ENCODE results near the gene TXNDC8. TPM values are rescaled to one million over a fixed set of nuclear protein-coding genes. Genes with fewer than 3 reads are reported as not detected.

Gene TXNDC8
- total and polyA plus RNA-seq, 2 of the 13 experiments (the other 11 are each of a cell fraction or from before 2014, with no cell fraction given), result not detected

DNA sequence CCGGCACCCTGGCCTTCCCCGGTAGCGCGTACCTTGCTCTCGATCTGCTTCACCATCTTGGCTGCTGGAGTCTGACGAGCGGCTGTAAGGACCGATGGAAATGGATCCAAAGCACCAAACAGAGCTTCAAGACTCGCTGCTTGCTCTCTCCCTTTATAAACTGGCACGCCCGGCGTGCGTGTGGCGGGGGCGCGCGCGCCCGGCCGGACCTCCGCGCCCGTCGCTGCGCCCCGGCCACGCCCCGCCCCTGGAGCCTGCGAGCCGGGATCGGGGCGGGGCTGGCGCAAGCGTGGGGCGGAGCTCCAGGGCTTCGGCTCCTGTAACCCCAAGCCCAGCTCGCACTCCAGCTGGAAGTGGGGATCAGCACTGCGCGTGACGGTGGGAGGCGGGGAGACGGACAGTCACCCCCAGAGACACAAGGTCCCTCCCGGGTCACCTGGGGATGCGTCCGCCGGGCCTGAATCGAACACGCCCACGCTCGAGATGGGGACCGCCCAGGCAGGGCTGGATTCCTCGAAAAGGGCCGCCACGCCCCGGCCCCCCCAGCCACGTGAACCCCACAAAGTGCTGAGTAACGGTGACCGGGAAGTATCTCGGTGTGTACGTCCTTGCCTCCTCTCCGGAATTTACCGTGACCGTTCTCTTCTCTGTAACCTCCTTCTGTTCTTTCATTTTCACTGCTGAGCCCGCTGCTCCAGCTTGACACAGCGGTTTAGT lies 81.1 kb downstream of the TXNDC8 start, which contains the start of gene TXN (continued):
- peak; percentile 66; the same call in 1 of the 2 replicates for TF ChIP-seq ZFP90 (CRISPR knock-in tag; IDR thresholded peaks at IDR 0.05; ENCODE audit: borderline replicate concordance)
- no peak for TF ChIP-seq NONO (IDR thresholded peaks at IDR 0.05)
- peak; percentile 26 for TF ChIP-seq NONO (CRISPR knock-in tag; conservative IDR thresholded peaks at IDR 0.05)
- TF ChIP-seq ZNF549 (CRISPR knock-in tag; IDR thresholded peaks at IDR 0.05), result no peak
- TF ChIP-seq ZNF230 (CRISPR knock-in tag; IDR thresholded peaks at IDR 0.05), result no peak
- TF ChIP-seq DNMT1 (CRISPR knock-in tag; IDR thresholded peaks at IDR 0.05), result no peak
- TF ChIP-seq ZNF232 (CRISPR knock-in tag; IDR thresholded peaks at IDR 0.05; ENCODE audit: borderline replicate concordance), result 0 out of 2 replicates have a peak, but pooled peaks have one; percentile 45
- TF ChIP-seq, protein P1, sequence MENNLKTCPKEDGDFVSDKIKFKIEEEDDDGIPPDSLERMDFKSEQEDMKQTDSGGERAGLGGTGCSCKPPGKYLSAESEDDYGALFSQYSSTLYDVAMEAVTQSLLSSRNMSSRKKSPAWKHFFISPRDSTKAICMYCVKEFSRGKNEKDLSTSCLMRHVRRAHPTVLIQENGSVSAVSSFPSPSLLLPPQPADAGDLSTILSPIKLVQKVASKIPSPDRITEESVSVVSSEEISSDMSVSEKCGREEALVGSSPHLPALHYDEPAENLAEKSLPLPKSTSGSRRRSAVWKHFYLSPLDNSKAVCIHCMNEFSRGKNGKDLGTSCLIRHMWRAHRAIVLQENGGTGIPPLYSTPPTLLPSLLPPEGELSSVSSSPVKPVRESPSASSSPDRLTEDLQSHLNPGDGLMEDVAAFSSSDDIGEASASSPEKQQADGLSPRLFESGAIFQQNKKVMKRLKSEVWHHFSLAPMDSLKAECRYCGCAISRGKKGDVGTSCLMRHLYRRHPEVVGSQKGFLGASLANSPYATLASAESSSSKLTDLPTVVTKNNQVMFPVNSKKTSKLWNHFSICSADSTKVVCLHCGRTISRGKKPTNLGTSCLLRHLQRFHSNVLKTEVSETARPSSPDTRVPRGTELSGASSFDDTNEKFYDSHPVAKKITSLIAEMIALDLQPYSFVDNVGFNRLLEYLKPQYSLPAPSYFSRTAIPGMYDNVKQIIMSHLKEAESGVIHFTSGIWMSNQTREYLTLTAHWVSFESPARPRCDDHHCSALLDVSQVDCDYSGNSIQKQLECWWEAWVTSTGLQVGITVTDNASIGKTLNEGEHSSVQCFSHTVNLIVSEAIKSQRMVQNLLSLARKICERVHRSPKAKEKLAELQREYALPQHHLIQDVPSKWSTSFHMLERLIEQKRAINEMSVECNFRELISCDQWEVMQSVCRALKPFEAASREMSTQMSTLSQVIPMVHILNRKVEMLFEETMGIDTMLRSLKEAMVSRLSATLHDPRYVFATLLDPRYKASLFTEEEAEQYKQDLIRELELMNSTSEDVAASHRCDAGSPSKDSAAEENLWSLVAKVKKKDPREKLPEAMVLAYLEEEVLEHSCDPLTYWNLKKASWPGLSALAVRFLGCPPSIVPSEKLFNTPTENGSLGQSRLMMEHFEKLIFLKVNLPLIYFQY (CRISPR knock-in tag; IDR thresholded peaks at IDR 0.05; ENCODE audit: borderline replicate concordance), result no peak
- TF ChIP-seq SRSF4 (IDR thresholded peaks at IDR 0.05; ENCODE audit: low read depth, low read length, poor library complexity, severe bottlenecking), result no peak
- TF ChIP-seq, protein P2, sequence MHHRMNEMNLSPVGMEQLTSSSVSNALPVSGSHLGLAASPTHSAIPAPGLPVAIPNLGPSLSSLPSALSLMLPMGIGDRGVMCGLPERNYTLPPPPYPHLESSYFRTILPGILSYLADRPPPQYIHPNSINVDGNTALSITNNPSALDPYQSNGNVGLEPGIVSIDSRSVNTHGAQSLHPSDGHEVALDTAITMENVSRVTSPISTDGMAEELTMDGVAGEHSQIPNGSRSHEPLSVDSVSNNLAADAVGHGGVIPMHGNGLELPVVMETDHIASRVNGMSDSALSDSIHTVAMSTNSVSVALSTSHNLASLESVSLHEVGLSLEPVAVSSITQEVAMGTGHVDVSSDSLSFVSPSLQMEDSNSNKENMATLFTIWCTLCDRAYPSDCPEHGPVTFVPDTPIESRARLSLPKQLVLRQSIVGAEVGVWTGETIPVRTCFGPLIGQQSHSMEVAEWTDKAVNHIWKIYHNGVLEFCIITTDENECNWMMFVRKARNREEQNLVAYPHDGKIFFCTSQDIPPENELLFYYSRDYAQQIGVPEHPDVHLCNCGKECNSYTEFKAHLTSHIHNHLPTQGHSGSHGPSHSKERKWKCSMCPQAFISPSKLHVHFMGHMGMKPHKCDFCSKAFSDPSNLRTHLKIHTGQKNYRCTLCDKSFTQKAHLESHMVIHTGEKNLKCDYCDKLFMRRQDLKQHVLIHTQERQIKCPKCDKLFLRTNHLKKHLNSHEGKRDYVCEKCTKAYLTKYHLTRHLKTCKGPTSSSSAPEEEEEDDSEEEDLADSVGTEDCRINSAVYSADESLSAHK (CRISPR knock-in tag; IDR thresholded peaks at IDR 0.05; ENCODE audit: borderline replicate concordance), result no peak
- no peak for TF ChIP-seq FOXJ3 (CRISPR knock-in tag; IDR thresholded peaks at IDR 0.05; ENCODE audit: borderline replicate concordance)
- no peak for TF ChIP-seq NFIC (IDR thresholded peaks at IDR 0.05; ENCODE audit: low read length)
- TF ChIP-seq, protein P3, sequence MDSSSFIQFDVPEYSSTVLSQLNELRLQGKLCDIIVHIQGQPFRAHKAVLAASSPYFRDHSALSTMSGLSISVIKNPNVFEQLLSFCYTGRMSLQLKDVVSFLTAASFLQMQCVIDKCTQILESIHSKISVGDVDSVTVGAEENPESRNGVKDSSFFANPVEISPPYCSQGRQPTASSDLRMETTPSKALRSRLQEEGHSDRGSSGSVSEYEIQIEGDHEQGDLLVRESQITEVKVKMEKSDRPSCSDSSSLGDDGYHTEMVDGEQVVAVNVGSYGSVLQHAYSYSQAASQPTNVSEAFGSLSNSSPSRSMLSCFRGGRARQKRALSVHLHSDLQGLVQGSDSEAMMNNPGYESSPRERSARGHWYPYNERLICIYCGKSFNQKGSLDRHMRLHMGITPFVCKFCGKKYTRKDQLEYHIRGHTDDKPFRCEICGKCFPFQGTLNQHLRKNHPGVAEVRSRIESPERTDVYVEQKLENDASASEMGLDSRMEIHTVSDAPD (CRISPR knock-in tag; IDR thresholded peaks at IDR 0.05), result no peak; the same call in 1 of the 2 replicates
- TF ChIP-seq, protein P4, sequence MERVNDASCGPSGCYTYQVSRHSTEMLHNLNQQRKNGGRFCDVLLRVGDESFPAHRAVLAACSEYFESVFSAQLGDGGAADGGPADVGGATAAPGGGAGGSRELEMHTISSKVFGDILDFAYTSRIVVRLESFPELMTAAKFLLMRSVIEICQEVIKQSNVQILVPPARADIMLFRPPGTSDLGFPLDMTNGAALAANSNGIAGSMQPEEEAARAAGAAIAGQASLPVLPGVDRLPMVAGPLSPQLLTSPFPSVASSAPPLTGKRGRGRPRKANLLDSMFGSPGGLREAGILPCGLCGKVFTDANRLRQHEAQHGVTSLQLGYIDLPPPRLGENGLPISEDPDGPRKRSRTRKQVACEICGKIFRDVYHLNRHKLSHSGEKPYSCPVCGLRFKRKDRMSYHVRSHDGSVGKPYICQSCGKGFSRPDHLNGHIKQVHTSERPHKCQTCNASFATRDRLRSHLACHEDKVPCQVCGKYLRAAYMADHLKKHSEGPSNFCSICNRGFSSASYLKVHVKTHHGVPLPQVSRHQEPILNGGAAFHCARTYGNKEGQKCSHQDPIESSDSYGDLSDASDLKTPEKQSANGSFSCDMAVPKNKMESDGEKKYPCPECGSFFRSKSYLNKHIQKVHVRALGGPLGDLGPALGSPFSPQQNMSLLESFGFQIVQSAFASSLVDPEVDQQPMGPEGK (CRISPR knock-in tag; IDR thresholded peaks at IDR 0.05), result peak; percentile 92
- TF ChIP-seq, protein P5, sequence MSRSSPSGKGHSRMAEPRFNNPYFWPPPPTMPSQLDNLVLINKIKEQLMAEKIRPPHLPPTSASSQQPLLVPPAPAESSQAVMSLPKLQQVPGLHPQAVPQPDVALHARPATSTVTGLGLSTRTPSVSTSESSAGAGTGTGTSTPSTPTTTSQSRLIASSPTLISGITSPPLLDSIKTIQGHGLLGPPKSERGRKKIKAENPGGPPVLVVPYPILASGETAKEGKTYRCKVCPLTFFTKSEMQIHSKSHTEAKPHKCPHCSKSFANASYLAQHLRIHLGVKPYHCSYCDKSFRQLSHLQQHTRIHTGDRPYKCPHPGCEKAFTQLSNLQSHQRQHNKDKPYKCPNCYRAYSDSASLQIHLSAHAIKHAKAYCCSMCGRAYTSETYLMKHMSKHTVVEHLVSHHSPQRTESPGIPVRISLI (CRISPR knock-in tag; IDR thresholded peaks at IDR 0.05; ENCODE audit: borderline replicate concordance), result no peak
- TF ChIP-seq IKZF1 (IDR thresholded peaks at IDR 0.05), result no peak
- peak; percentile 63 for TF ChIP-seq PHF8 (CRISPR knock-in tag; IDR thresholded peaks at IDR 0.05)
- TF ChIP-seq MATR3 (CRISPR knock-in tag; IDR thresholded peaks at IDR 0.05), result no peak
- peak; percentile 95 for TF ChIP-seq MAFG (CRISPR knock-in tag; IDR thresholded peaks at IDR 0.05)

Data from HepG2 (cell line).